ENCODE results near the gene MPO.

Gene MPO

GRCh38 chr17:58308985-58309917 is 28.5 kb upstream of the MPO start:
- Histone ChIP-seq H2AFZ (no peak overlapping the region), H3K27me3 (ENCODE audit: control insufficient read depth, insufficient read depth, low read length) (no peaks in the 10 kb centered on the region), H3K4me1 (no peaks in the 10 kb centered on the region), H3K9ac (no peak overlapping the region), H3K4me3 (ENCODE audit: low read depth, low read length) (no peak overlapping the region), H3K4me2 (ENCODE audit: low read length) (no peak overlapping the region), H3K79me2 (no peaks in the 10 kb centered on the region), H3K36me3 (ENCODE audit: control insufficient read depth, insufficient read depth, low read length) (no peaks in the 10 kb centered on the region), H3K9me3 (ENCODE audit: control insufficient read depth, low read length) (no peaks in the 10 kb centered on the region), H3K27ac (no peak overlapping the region)
- no peak for TF ChIP-seq CTCF (IDR thresholded peaks at IDR 0.05)

- Histone ChIP-seq H3K4me2 (ENCODE audit: low read length) (no peak overlapping the region), H3K4me1 (no peaks in the 10 kb centered on the region), H3K9ac (no peak overlapping the region)
These were observed 27.6 kb upstream of the MPO start for GRCh38 chr17:58308173-58308984.

GRCh38 chr17:58307468-58308172 is 26.9 kb upstream of the MPO start:
- H2AFZ ChIP-seq: no peak overlapping the region
- H3K36me3 ChIP-seq (ENCODE audit: control insufficient read depth, insufficient read depth, low read length): no peaks in the 10 kb centered on the region
- no peaks in the 10 kb centered on the region for H3K79me2 ChIP-seq
- no peaks in the 10 kb centered on the region for H3K9me3 ChIP-seq (ENCODE audit: control insufficient read depth, low read length)
- no peaks in the 10 kb centered on the region for H3K27me3 ChIP-seq (ENCODE audit: control insufficient read depth, insufficient read depth, low read length)
- no peak overlapping the region for H3K4me3 ChIP-seq (ENCODE audit: low read depth, low read length)
- H3K9ac ChIP-seq: no peak overlapping the region
- TF ChIP-seq CTCF (IDR thresholded peaks at IDR 0.05): no peak
- H3K27ac ChIP-seq: no peak overlapping the region
- no peaks in the 10 kb centered on the region for H3K4me1 ChIP-seq
- no peak overlapping the region for H3K4me2 ChIP-seq (ENCODE audit: low read length)

More at GRCh38 chr17:58308173-58308984, 27.6 kb upstream of the MPO start:
- no peaks in the 10 kb centered on the region for H3K36me3 ChIP-seq (ENCODE audit: control insufficient read depth, insufficient read depth, low read length)
- no peaks in the 10 kb centered on the region for H3K27me3 ChIP-seq (ENCODE audit: control insufficient read depth, insufficient read depth, low read length)
- no peak for TF ChIP-seq CTCF (IDR thresholded peaks at IDR 0.05)
- H3K9me3 ChIP-seq (ENCODE audit: control insufficient read depth, low read length): no peaks in the 10 kb centered on the region
- H3K27ac ChIP-seq: no peak overlapping the region
- no peaks in the 10 kb centered on the region for H3K79me2 ChIP-seq
- H3K4me3 ChIP-seq (ENCODE audit: low read depth, low read length): no peak overlapping the region
- H2AFZ ChIP-seq: no peak overlapping the region

DNA sequence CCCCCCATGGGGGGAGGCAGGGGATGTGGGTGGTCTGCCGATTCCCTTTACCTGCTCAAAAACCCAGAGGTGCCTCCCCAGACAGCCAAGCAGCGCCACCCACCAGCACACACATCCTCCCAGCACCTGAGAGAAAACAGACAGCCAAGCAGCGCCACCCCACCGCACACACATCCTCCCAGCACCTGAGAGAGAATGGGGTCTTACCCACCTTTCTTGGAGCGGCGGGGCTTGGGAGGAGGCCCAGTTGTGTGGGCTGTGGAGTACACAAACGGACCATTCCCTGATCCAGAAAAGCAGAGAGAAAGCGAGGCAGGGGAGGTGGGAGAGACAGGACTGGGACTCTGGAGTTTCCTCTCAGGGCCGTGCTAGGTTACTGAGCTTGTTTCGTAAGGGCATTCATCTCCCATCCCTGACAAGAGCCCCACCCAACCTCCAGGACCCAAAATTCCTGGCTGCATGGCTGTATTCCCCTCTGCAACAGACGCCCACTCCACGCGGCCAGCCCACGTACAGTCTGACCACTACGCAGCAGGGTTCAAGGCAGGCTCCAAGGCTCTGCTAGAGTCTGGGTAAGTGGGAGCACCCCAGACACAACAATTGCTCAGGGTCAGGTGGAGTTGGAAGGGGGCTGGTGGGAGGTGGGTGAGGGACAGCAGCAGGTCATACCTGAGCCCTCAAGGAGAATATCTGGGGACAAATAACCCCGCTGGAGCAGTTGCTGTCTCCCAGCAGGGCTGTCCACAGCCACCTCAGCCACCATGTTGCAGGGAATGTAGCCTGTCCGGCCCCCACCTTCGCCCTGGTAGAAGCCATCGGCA is 25.6 kb upstream of the MPO start:
- Histone ChIP-seq H3K27me3 (ENCODE audit: control insufficient read depth, insufficient read depth, low read length) (no peaks in the 10 kb centered on the region), H3K4me3 (ENCODE audit: low read depth, low read length) (no peak overlapping the region), H3K4me1 (no peaks in the 10 kb centered on the region), H3K9me3 (ENCODE audit: control insufficient read depth, low read length) (no peaks in the 10 kb centered on the region), H3K79me2 (no peaks in the 10 kb centered on the region), H3K4me2 (ENCODE audit: low read length) (no peak overlapping the region), H3K27ac (no peak overlapping the region), H3K9ac (no peak overlapping the region), H3K36me3 (ENCODE audit: control insufficient read depth, insufficient read depth, low read length) (no peaks in the 10 kb centered on the region), H2AFZ (no peak overlapping the region)
- no peak for TF ChIP-seq CTCF (IDR thresholded peaks at IDR 0.05)
